ENCODE data around the gene SPRY1. TPM values are rescaled to one million over a fixed set of nuclear protein-coding genes. Genes with fewer than 3 reads are reported as not detected.

The SPRY1 gene
- total and polyA plus RNA-seq, 2 of the 8 experiments (the other 6 are each of a cell fraction or from before 2014, with no cell fraction given): 11.7 to 56.2 TPM

- Histone ChIP-seq H3K14ac (ENCODE audit: insufficient read length) (no peak overlapping the region), H2BK12ac (ENCODE audit: low read depth, low read length) (no peak overlapping the region), H2BK15ac (ENCODE audit: low read length) (no peak overlapping the region), H3K56ac (replicated peaks; ENCODE audit: insufficient read length, low read depth, low read length) (no peak overlapping the region), H3K4ac (replicated peaks; ENCODE audit: insufficient read length, low read depth, low read length) (no peak overlapping the region), H3K23ac (ENCODE audit: insufficient read length) (no peak overlapping the region), H4K5ac (ENCODE audit: insufficient read length, low read depth, low read length) (no peak overlapping the region), H3K79me2 (ENCODE audit: control insufficient read depth in 1 of 2, insufficient read depth in 2 of 2, low read length in 2 of 2) (no peaks in the 10 kb centered on the region), H3K4me2 (ENCODE audit: insufficient read depth in 1 of 2, low read depth in 2 of 2, low read length in 2 of 2) (no peak overlapping the region), H3K4me1 (replicated peaks in 1 of 4; ENCODE audit: control insufficient read depth in 3 of 4, insufficient read depth in 4 of 4, low read length in 3 of 4) (no peaks in the 10 kb centered on the region), H3K9me3 (ENCODE audit: insufficient read depth in 2 of 2, low read depth in 1 of 2, low read length in 1 of 2) (peaks cover 8 to 19% of the 10 kb centered on the region in 2 experiments; a peak in 3 of 4 replicates), H3K27me3 (replicated peaks in 1 of 4; ENCODE audit: control insufficient read depth in 3 of 4, extremely low read depth in 1 of 4, insufficient read depth in 3 of 4, low read length in 3 of 4) (no peaks in the 10 kb centered on the region), H3K4me3 (ENCODE audit: extremely low read depth in 1 of 4, insufficient read depth in 2 of 4, low read depth in 3 of 4, low read length in 4 of 4) (no peak overlapping the region), H2AFZ (ENCODE audit: low read length) (no peak overlapping the region), H3K79me1 (ENCODE audit: low read depth, low read length) (no peaks in the 10 kb centered on the region), H3K27ac (ENCODE audit: low read depth, low read length) (no peak overlapping the region), H2AK5ac (ENCODE audit: low read depth, low read length) (no peak overlapping the region), H2BK5ac (ENCODE audit: low read depth, low read length) (no peak overlapping the region), H2BK20ac (ENCODE audit: low read length) (no peak overlapping the region), H3K23me2 (ENCODE audit: low read depth, low read length) (no peaks in the 10 kb centered on the region), H3K36me3 (ENCODE audit: control insufficient read depth in 2 of 4, insufficient read depth in 4 of 4, low read length in 3 of 4) (peaks cover 0 to 7% (median 0%) of the 10 kb centered on the region in 4 experiments; a peak in 1 of 8 replicates), H3K9ac (replicated peaks in 1 of 4; ENCODE audit: extremely low read depth in 1 of 4, low read depth in 3 of 4, low read length in 3 of 4) (no peak overlapping the region), H4K8ac (ENCODE audit: extremely low read depth, insufficient read depth, low read length) (no peak overlapping the region), H4K20me1 (replicated peaks in 1 of 2; ENCODE audit: control insufficient read depth in 1 of 2, insufficient read depth in 2 of 2, low read length in 2 of 2) (no peaks in the 10 kb centered on the region), H2BK120ac (replicated peaks; ENCODE audit: low read depth, low read length) (no peak overlapping the region), H3K18ac (ENCODE audit: extremely low read depth, low read length) (no peak overlapping the region), H4K91ac (replicated peaks; ENCODE audit: insufficient read length, low read length) (no peak overlapping the region)
- no peak for FAIRE-seq
- ChIA-PET POLR2A (ENCODE audit: partially characterized antibody) (interaction anchor here (0.7 kb wide), 1 partner anchor 31 kb away, joined by 3 read pairs; no protein-coding TSS in a partner anchor), CTCF (ENCODE audit: partially characterized antibody) (interaction anchor here (1.1 to 2.1 kb wide), 4 partner anchors 11 to 94 kb away, joined by 3 to 6 read pairs (median 4); no protein-coding TSS in a partner anchor)
- 98% methylated on average over 39 of the region's 43 CpGs; no CpG with 5 or more reads in 1 of the 2 experiments for WGBS, 2 experiments (ENCODE audit: extremely low coverage in 1 of 2, insufficient coverage in 1 of 2, insufficient read length in 1 of 2, insufficient replicate concordance in 2 of 2, low coverage in 1 of 2, low lambda C conversion rate in 2 of 2, missing lambda C conversion rate in 1 of 2)
- DNase-seq (ENCODE audit: low read depth in 1 of 2, low spot score in 2 of 2): no peak
- no peak for TF ChIP-seq RXRA (IDR thresholded peaks at IDR 0.05; ENCODE audit: insufficient read depth, low read depth, low read length)
- TF ChIP-seq PHF8 (conservative IDR thresholded peaks at IDR 0.05; ENCODE audit: low read depth, low read length): no peak
- TF ChIP-seq CBX5 (IDR thresholded peaks at IDR 0.05; ENCODE audit: low read depth, low read length): no peak
- no peak for TF ChIP-seq FOSL1 (IDR thresholded peaks at IDR 0.05; ENCODE audit: insufficient read depth, low read depth, low read length)
- TF ChIP-seq ZNF274 (IDR thresholded peaks at IDR 0.05; ENCODE audit: borderline replicate concordance, extremely low read depth, low read length): no peak
- no peak for TF ChIP-seq BACH1 (IDR thresholded peaks at IDR 0.05; ENCODE audit: low read length)
- no peak for TF ChIP-seq SRF (IDR thresholded peaks at IDR 0.05; ENCODE audit: low read depth, low read length)
Observed at GRCh38 chr4:123435246-123436113, 38.9 kb downstream of the SPRY1 start.
